GM21717 (cell line): ENCODE results near the gene PLPPR4.
A peak's percentile ranks its signal among the peaks of the same experiment; 100 is the strongest.
"Not testable (repeated sequence)": the region's sequence is repeated elsewhere in the genome, so short reads cannot be mapped to it uniquely, and the experiment has no call there.

ENCODE experiments used
- ATAC-seq: cut with Tn5 transposase; IDR thresholded peaks from one replicate; pipeline ENCODE4 v1.9.1; 2021; ENCODE audit warnings: mild to moderate bottlenecking, moderate library complexity; ENCODE audit not compliant: unreplicated experiment

Gene PLPPR4

GRCh38 chr1:99264201-99265021 is at the start of gene PLPPR4:
PLPPR4 (plus strand) TSS chr1:99264492; CDS start chr1:99264594, 102 bp downstream.
- no peak for ATAC-seq

GRCh38 chr1:99216956-99217355 is 47.3 kb upstream of the PLPPR4 start:
- no peak for ATAC-seq

DNA sequence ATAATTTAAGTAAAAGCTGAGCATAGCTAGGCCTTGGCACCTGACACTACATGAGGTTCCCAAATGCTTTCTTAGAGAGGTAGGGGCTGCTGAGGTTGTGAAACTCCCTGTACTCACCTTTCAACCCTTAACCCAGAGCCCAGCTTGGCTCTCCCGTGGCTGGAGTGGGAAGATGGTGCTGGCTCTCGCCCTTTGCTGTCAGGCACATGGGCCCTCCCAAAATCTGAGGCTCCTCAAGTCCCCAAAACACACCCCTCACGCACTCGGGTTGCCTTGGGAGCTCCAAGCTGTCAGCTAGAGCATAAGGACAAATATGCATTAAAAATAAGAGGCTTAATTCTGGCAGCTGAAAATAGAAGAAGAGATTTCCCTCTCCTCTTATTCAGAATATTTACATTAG is 46.7 kb upstream of the PLPPR4 start:
- no peak for ATAC-seq

GRCh38 chr1:99218572-99218971 is 45.7 kb upstream of the PLPPR4 start:
- peak; percentile 32 for ATAC-seq

GRCh38 chr1:99218999-99219398 is 45.3 kb upstream of the PLPPR4 start:
- ATAC-seq, result peak; percentile 95

- ATAC-seq, result no peak
Observed at GRCh38 chr1:99227056-99227897, 37.0 kb upstream of the PLPPR4 start.

- peak; percentile 89 for ATAC-seq
Observed at GRCh38 chr1:99228153-99228552, 36.1 kb upstream of the PLPPR4 start.

GRCh38 chr1:99229122-99229521 is 35.2 kb upstream of the PLPPR4 start:
- no peak for ATAC-seq

DNA sequence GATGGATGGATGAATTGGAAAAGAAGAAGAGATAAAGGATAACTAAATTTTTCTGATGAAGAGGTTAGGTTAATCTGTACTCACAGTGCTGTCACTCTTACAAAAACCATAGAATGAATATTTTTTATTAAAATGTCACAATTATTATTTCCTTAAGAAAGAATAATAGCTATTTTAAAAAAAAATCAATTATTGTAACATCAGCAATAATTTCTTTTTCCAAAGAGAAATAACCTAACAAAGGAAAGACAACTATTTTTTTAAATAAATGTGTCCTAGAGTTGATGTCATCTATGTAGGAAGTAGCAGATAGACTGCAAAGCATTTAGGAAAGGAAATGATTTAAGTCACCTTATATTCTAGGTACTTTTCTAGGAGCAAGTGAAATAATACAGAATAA is 33.6 kb upstream of the PLPPR4 start:
- no peak for ATAC-seq

GRCh38 chr1:99232172-99232571 is 32.1 kb upstream of the PLPPR4 start:
- ATAC-seq, result no peak

GRCh38 chr1:99233446-99233845 is 30.8 kb upstream of the PLPPR4 start:
- ATAC-seq, result no peak

DNA sequence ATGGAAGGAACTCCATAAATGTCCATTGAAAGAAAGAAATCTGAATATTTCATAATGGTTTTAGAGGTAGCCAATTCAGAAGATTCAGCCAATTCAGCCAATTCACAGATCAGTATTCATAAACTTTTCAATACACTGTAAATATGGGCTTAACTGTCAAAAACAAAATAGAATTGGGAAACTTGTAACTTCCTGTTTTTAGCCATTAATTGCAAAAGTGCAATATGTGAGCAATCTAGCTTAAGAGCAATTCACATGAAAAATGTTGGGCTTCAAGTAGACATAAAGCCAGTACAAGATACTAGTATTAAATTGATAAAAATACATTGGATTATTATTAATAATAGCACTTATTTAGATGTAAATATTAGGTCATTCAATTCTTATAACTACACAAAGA is 27.5 kb upstream of the PLPPR4 start:
- no peak for ATAC-seq

DNA sequence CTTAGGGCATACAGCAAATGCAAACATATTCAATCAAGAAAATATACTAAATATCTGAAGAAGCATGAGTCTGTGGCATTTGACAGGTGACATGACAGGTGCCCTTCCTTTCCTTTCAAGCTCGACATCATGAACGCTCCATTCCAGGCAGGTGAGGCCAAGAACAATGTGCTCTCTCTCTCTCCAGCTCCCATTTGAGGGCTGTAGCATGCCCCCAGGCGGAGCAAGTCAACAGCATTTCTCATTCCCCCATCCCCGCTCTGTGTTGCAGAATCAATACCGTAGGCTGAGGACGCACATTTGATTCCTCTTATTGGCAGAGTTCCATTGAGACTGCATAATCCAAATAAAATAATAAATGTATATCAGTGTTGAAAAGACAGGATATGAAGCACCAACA is 24.6 kb upstream of the PLPPR4 start:
- ATAC-seq, result no peak

DNA sequence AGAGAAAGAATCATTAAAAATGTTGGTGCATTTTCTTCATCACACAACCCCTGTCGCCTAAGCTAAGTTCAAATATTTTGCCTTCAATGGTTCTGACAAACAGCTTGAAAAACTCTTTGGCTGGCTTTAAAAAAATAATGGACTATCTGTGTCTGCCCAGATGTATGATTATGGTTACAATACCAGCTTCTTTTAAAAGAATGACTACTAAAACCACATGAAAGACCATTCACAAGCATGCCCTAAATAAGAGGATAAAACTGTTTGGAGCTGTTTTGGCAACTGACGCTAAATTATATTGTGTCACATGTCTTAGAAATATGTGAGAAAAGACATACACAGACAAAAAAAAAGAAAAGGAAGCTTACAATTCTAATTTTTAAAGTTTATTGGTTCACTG is 23.7 kb upstream of the PLPPR4 start:
- no peak for ATAC-seq

DNA sequence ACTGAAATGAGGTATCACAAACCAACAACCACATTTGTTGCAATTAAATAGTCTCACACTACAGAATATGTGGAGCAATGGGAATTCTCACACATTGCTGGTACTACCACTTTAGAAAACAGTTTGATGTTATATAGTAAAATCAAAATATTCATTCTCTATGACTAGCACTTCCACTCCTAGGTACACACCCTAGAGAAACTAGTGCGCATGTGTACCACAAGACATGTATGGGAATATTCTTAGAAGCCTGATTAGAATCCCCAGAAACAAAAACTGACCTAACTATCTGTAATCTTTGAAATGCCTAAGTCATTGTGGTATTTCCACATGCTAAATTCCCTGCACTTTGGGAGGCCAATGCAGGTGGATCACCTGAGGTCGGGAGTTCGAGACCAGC is 18.1 kb upstream of the PLPPR4 start:
- ATAC-seq, result no peak

DNA sequence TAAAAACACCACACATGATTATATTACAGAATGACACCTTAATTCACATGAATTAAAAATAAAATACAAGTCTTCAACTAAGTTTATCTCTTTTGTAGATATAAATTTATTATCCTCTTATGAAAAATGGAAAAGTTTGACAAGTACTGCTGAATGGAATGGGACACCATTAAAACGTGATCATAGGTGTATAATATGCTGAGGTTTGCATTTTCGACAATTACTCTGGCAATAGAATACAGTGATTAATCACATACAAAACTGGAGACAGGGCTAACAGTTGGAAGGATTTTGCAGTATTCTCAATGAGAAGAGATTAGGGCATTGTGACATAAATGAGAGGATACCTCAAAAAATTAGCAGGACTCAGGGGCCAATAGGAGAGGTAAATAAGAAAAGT is 17.1 kb upstream of the PLPPR4 start:
- ATAC-seq, result no peak

- no peak for ATAC-seq
Observed at GRCh38 chr1:99250728-99251127, 13.6 kb upstream of the PLPPR4 start.

DNA sequence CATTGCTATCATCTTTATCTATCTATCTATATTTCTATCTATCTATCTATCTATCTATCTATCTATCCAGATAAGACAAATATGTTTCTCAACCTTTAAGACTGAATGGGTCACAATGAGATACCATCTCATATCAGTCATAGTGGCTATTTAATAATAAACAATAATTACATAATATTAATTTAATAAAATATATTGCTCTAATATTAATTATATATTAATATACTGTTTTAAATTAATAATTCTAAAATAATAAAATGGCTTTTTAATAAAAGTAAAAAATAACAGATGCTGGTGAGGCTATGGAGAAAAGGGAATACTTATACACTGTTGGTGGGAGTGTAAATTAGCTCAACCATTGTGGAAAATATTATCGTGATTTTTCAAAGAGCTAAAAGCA is 13.0 kb upstream of the PLPPR4 start:
- no peak for ATAC-seq

DNA sequence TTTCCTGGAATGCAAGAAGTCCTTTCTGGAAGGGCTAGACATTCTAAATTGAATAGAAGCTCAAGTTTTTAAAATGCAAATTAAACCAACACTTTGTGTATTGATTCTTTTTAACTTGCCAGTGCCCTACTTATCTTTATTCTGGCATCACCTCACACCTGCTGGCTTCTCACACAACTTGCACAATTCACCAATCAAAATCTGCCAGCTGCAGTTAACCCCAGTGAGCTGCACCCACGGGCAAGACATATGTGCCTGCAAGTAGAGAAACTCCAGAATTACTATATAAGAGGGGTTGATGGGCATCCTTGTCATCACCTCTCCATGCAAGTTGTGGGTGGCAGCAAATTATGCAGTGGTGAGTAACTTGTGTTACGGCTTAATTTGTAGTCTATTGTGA is 11.7 kb upstream of the PLPPR4 start:
- no peak for ATAC-seq

- ATAC-seq, result not testable (repeated sequence)
Observed at GRCh38 chr1:99260402-99260801, 3.9 kb upstream of the PLPPR4 start.

- no peak for ATAC-seq
Observed at GRCh38 chr1:99265124-99265523, 832 bp downstream of the PLPPR4 start.

DNA sequence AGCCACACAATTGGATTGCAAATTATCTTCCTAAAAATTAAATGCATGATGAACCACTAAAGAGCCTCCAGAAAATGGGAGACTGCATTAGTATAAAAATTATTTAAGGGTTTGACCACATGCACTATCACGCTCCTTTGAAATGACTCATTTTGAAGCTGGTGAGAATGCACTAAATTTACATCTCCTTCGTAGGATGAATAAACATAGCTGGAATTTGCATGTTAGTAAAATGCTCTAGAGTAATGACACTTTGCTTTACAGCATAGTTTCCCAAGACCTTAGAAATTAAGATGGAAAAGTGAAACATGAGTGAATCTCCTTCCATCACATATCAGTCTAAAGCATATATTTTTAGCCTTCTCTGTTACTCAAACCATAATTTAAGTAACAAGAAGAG is 2.4 kb downstream of the PLPPR4 start:
- ATAC-seq, result no peak
